ENCODE results near the gene SLC16A13.

DNA sequence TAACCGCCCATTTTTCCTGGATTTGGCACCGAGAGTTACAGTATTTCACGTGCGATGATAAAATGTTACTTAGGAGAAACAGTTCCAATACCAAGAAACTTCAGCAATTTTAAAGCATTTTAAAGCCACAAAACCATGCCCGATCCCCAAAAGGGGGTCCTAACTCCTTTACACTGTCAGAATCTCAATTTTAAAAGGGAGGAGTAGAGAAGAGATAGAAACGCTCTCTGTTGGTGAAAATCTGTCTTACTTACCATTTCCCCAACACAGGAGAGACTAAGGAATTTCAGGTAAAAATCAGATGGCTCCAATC lies 23.9 kb upstream of the SLC16A13 start:
- TF ChIP-seq EZH2 (IDR thresholded peaks at IDR 0.05; ENCODE audit: borderline replicate concordance, insufficient read depth, low read depth, low read length, poor library complexity, severe bottlenecking) (no peak), CTCF (IDR thresholded peaks at IDR 0.05) (no peak)

Measured in B cell (primary cell).